GM18870 (cell line): ENCODE results near the gene THOC2.
"Not testable (repeated sequence)": the region's sequence is repeated elsewhere in the genome, so short reads cannot be mapped to it uniquely, and the experiment has no call there.

ENCODE experiments used
- ATAC-seq: cut with Tn5 transposase; IDR thresholded peaks from one replicate; pipeline ENCODE4 v1.9.1; 2021; ENCODE audit warnings: moderate library complexity; ENCODE audit not compliant: unreplicated experiment

Gene THOC2

DNA sequence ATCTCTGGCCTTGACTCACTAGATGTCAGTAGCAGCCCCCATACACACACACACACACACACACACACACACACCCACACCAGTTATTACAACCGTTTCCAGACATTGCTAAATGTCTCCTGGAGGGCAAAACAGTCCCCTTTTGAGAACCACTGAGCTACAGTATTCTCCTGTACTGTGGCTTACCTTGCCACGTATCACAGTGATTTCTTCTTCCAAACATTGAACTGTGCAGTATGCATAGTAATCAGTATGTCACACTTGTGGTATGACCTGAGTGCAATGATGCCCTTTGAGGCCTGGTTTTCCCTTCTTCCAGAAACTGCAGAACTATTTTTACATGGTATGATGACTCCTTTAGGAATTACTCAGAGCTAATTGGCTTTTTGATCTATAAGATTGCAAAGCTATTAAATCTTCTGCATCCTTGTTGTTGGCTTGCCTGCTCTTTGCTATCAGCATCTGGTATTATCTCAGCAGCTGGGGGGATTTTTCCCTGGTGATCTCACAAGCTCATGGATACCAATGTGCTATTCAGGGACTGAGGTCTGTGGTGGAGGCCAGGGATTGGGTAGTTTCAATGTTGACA, 3.6 kb upstream of the THOC2 start:
- ATAC-seq = no peak

DNA sequence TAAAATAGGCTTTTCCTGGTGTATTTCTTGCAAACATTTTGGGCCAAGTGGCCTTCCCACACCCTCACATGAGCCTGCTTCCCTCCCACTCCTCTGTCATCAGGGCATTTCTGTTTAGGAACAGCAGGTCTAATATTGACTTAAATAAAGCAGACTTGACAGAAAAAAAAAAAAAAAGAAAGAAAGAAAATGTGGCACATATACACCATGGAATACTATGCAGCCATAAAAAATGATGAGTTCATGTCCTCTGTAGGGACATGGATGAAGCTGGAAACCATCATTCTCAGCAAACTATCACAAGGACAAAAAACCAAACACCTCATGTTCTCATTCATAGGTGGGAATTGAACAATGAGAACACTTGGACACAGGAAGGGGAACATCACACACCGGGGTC, 2.3 kb upstream of the THOC2 start:
- ATAC-seq = not testable (repeated sequence)

DNA sequence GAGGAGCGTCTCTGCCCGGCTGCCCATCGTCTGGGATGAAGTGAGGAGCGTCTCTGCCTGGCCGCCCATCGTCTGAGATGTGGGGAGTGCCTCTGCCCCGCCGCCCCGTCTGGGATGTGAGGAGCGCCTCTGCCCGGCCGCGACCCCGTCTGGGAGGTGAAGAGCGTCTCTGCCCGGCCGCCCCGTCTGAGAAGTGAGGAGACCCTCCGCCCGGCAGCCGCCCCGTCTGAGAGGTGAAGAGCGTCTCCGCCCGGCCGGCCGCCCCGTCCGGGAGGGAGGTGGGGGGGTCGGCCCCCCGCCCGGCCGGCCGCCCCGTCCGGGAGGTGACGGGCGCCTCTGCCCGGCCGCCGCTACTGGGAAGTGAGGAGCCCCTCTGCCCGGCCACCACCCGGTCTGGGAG, 1.2 kb upstream of the THOC2 start:
- not testable (repeated sequence) for ATAC-seq

DNA sequence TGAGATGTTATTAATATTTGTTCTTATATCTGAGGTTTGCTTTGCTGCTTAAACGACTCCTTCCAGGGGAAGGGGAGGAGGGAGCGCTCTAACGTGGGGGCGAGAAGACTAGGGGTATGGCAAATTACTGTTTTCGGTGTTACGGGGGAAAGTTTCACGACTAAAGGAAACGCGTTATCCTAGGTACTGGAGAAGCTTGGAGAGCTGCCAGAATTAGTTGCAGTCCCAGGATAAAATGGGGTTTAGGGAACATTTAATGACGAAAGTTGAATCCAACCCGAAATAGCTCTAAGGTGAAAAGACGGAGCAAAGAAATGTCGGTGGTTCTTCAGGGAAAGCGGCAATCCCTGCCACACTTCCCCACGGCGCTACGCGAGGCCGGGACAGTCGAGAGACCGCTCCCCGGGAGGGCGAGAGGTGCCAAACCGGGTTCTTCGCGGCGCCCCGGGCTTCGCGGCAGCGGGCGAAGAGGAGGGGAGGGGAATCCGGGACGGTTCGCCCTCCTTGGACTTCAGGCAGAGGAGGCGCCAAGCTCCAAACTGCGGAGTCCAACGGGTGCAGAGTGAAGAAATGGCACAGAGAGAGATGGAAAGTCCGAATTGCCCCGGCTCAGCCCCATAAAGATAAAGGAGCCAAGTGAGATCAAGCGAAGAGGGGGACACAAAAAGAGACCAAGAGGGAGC, 724 bp downstream of the THOC2 start:
- peak; percentile 6 for ATAC-seq

DNA sequence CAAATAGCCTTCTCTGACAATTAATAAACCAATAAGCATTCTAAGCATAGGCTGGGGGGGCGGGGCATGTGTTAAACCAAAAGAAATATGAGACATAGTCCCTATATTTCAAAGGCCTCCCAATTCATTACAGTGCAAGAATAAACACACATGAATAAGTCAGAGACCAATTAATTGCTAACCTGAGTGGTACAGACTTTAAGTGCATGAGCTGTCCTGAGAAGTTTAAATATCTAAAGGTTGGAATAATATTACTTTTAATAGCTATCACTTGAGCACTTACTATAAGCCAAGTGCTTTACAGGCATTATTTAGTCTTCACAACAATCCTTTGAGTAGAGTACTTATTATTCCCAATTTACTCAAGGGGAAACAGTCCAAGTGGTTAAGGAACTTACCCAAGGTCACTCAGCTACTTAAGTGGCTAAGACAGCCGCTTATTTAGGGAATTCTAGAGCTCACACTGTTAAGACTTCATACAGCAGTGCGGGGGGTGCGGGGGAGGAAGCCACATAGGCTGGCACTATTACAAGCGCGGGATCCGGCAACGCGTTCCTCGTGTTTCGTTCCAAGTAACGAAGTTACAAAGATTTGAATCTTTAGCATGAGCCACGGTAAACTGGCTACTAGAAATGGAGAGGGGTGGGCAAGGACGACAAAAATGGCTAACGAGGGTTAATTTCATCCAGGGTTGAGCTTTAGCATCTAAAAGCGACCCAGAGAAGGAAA, 1.4 kb downstream of the THOC2 start:
- no peak for ATAC-seq

DNA sequence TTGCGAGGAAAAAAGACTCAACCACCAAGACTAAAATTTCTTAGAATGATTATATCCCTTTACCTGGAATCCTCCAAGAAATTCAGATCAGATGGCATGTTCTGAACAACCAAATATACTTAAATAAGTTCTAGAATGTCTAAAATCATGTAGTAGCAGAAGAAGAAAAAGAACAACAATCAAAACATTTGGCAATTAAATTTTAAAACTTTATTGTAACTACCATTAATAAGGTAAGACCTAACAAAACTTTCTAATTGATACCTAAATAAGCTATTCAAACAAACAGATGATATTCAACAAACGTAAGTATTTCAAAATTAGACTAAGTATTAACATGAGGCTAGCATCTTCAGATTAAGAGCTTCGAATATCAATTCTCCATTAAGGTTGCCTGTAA, 4.3 kb downstream of the THOC2 start:
- no peak for ATAC-seq

DNA sequence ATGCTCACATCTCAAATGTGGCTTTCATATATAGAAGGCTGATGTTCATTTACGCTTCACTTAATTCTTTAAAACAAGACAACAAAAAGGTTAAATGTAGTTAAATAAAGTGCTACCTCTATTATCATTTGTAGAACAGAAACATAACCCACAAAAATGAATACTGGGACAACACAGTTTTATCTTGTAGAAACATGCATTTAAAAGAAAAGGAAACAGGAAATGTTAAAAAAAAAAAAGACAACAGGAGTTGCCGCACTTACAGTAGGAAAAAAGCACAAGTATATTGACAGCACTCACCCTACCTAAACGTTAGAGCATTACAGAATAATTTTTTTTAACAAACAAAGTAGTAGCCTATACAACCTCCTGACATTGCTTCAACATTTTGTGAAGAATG, 4.8 kb downstream of the THOC2 start:
- no peak for ATAC-seq

DNA sequence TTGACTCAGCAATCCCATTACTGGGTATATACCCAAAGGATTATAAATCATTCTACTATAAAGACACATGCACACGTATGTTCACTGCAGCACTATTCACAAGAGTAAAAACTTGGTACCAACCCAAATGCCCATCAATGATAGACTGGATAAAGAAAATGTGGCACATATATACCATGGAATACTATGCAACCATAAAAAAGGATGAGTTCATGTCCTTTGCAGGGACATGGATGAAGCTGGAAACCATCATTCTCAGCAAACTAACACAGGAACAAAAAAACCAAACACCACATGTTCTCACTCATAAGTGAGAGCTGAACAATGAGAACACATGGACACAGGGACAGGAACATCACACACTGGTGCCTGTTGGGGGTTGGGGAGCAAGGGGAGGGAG, 10.7 kb downstream of the THOC2 start:
- ATAC-seq = not testable (repeated sequence)

DNA sequence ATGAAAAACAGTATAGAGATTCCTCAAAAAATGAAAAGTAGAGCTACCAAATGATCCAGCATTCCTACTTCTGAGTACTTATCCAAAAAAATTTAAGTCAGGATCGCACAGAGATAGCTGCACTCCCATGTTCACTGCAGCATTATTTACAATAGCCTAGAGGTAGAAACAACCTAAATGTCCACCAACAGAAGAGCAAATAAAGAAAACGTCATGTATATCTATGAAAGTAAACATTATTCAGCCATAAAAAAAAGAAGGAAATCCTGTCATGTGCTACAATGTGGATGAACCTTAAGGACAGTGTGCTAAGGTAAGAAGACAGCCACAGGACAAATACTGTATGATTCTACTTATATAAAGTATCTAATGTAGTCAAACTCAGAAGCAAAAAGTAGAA, 12.4 kb downstream of the THOC2 start:
- ATAC-seq = no peak

DNA sequence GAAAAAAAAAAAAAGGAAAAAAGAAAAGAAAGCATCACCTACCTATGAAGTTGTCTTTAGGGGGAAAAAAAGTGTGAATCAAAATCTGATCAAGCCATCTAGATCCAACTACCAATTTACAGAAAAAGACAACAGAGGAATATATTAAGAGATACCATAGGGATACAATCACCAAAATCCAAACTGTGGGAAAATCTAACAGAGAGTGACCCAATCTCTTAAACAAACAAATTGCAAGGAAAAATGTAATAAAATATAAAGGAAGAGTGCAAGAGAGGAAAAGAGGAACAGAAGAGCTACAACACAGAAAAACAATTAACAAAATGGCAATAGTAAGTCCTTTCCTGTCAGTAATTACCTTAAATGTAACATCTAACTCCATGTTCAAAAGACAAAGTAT, 19.0 kb downstream of the THOC2 start:
- ATAC-seq = no peak

DNA sequence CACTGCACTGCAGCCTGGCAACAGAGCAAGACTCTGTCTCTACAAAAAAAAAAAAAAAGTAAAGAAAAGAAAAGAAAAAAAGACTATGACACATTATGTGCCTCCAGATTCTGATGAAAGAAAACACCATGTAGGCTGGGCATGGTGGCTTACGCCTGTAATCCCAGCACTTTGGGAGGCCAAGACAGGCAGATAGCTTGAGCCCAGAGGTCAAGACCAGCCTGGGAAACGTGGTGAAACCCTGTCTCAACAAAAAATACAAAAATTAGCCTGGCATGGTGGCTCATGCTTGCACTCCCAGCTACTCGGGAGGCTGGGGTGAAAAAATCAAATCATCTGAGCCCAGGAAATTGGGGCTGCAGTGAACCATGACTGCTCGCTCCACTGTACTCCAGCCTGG, 19.4 kb downstream of the THOC2 start:
- no peak for ATAC-seq

DNA sequence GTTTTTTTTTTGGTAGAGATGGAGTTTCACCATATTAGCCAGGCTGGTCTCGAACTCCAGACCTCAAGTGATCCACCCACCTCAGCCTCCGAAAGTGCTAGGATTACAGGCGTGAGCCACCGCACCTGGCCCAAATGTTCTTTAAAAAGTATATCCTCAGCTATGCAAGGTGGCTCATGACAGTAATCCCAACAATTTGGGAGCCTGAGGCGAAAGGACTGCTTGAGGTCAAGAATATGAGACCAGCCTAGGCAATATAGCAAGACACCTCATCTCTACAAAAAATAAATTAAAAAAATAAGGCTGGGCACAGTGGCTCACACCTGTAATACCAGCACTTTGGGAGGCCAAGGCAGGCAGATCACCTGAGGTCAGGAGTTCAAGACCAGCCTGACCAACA, 21.7 kb downstream of the THOC2 start:
- ATAC-seq = not testable (repeated sequence)

DNA sequence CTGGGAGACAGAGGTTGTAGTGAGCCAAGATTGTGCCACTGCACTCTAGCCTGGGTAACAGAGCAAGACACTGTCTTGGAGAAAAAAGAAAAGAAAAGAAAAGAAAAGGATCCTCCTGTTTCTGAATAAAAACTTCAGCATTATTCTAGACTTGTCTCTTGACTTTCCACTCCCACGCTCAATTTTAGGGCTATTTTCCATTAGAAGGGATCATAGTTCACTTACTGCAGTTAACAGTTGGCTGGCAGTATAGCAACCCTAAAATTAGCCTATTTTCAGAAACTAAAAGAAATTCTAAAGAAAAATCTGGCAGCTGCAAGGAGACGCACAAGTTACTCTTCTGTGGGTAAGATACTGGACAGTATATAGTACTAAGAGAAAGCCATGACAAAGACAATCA, 28.1 kb downstream of the THOC2 start:
- no peak for ATAC-seq

DNA sequence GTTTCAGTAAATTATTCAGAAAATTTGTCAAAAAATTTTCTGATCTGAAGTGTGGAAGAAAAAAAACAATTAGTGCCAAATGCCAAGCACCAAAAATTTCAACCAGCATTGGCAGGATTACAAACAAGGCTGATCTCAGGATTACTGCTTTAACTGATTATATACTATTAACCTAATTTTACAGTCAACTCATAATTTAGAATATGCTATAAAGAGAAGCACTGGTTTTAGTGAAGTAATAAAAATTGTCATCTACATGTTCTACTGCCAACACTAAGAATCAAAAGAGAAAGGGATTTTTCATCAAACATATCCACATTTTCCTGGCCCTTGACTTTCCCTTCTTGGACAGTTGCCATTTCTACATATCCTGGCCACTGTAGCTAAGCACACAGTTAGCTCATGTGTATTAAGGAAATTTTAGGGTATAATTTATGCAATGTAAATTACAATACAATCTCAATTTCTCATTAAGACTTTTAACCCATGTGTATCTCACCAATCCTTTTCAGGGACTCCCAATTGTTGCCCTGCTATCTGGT, 33.8 kb downstream of the THOC2 start:
- no peak for ATAC-seq

DNA sequence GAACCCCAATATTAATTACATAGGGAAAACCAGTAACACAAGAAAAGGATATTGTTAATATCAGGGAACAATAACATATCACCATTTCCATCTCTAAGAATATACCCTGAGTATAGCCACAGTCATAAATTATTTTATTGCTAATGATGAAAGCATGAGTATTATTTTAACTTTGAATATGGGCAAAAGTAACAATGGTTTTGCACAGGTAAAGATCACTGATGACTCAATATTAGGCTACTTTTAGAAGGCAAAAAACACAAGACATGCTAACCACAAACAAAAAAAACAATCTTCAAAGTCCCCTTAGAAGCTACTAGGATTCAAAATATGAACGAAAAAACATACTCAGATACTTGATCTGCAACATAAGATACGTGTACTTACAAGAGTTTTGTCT, 36.5 kb downstream of the THOC2 start:
- ATAC-seq = no peak

DNA sequence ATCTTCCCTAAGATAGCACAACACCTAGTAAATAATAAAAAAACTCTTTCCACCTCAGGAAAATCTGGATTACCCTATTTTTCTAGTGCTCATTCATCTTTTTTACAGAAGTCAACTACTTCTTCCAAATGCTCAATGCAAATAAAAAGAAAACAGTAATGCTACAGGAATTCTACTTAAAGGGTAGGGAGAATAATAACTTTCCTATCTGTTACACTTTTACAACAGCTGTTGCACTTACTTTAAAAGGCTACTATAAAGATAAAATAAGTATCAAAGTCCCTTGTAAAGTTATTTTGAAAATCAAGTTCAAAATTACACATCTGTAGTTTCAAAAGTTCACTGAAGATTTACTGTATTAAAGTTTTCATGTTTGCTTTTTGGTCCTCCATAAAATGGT, 37.6 kb downstream of the THOC2 start:
- ATAC-seq = no peak

DNA sequence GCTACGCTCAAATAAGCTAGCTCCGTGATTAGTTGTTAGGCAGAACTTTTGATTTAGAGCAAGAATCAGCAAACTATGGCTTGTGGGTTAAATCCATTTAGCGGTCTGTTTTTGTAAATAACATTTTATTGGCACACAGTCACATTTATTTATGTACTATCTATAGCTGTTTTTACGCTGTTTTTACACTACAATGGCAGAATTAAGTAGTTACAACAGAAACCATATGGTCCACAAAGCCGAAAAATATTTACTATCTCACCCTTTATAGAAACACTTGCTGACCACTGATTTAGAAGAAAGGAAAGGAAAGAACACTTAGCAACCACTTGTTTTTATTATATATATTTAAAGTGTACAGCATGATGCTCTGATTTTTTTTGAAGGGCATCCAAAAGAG, 41.1 kb downstream of the THOC2 start:
- no peak for ATAC-seq

DNA sequence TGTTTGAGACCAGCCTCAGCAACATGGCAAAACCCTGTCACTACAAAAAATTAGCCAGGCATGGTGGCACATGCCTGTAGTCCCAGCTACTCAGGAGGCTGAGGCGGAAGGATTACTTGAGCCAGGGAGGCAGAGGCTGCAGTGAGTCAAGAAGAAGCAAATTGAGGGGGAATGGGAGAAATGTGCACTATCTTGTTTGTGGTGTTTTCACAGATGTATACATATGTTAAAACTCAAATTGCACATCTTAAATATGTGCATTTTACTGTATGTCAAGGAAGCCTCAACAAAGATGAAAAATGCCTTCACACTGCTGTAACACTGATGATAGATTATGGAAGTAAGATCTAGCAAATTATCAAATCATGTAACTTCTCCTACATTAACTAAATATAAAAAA, 44.3 kb downstream of the THOC2 start:
- ATAC-seq = no peak

DNA sequence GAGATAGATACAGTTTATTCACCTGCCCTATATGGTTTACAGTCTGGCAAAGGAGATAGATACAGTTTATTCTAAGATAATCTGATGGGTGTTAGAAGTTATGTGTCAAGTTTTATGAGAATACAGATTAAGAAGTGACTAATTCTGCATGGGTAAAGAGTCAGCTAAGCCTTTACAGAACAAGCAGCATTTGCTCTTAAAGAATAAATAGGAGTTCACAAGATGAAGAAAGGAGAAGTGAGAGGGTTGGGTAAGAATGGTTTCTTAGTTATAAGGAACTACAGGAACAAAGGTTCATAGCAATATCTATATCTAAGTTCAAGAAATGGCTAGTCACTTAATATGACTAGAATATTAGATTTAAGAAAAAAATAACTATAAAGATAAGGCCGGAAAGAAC, 47.6 kb downstream of the THOC2 start:
- ATAC-seq = no peak

DNA sequence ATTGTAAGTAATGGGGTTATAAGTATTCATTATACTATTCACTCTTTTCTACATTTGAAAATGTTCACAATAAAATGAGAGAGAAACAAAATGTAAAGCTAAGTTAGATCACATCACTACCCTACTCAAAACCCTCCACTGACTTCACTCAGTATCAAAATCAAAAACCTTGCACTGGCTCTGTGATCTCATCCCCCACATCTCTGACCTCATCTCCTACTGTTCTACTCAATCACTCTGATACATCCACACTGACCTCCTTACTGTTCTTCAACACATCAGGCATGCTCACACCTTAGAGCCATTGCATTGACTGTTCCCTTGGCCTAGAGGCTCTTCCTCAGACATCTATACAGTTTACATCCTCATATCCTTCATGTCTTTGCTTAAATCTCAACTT, 50.7 kb downstream of the THOC2 start:
- no peak for ATAC-seq

DNA sequence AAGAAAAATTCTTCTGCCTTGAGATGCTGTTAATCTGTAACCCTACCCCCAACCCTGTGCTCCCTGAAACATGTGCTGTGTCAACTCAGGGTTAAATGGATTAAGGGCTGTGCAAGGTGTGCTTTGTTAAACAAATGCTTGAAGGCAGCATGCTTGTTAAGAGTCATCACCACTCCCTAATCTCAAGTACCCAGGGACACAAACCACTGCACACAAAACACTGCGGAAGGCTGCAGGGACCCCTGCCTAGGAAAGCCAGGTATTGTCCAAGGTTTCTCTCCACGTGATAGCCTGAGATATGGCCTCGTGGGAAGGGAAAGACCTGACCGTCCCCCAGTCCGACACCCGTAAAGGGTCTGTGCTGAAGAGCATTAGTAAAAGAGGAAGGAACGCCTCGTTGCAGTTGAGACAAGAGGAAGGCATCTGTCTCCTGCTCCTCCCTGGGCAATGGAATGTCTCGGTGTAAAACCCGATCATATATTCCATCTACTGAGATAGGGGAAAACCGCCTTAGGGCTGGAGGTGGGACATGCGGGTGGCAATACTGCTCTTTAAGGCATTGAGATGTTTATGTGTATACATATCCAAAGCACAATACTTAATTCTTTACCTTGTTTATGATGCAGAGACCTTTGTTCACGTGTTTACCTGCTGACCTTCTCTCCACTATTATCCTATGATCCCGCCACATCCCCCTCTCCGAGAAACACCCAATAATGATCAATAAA, 53.0 kb downstream of the THOC2 start:
- ATAC-seq = not testable (repeated sequence)
